ENCODE measurements around the gene NANS.
"Not testable (repeated sequence)": the region's sequence is repeated elsewhere in the genome, so short reads cannot be mapped to it uniquely, and the experiment has no call there.

Gene NANS

GRCh38 chr9:98080326-98080725, 23.8 kb downstream of the NANS start:
- DNase-seq: no peak

- no peak for DNase-seq
Measured at GRCh38 chr9:98080780-98081179, 24.2 kb downstream of the NANS start.

GRCh38 chr9:98081477-98082219, 25.1 kb downstream of the NANS start:
- no peak for DNase-seq

GRCh38 chr9:98083061-98083501, 26.5 kb downstream of the NANS start:
- DNase-seq: no peak

- DNase-seq: no peak
Measured at GRCh38 chr9:98083566-98084183, 27.1 kb downstream of the NANS start.

GRCh38 chr9:98084396-98084795, 27.9 kb downstream of the NANS start:
- DNase-seq: no peak

- no peak for DNase-seq
Measured at GRCh38 chr9:98085058-98085457, 28.5 kb downstream of the NANS start.

GRCh38 chr9:98085944-98086343, 29.4 kb downstream of the NANS start:
- DNase-seq: no peak

- DNase-seq: no peak
Measured at GRCh38 chr9:98086461-98086860, 29.9 kb downstream of the NANS start.

GRCh38 chr9:98087420-98088354, 31.2 kb downstream of the NANS start:
- DNase-seq: no peak

- not testable (repeated sequence) for DNase-seq
Measured at GRCh38 chr9:98090674-98091073, 34.1 kb downstream of the NANS start.

GRCh38 chr9:98091735-98092612, 35.4 kb downstream of the NANS start:
- no peak for DNase-seq

- no peak for DNase-seq
Measured at GRCh38 chr9:98092613-98092931, 36.0 kb downstream of the NANS start.

- DNase-seq: no peak
Measured at GRCh38 chr9:98094316-98094715, 37.8 kb downstream of the NANS start.

GRCh38 chr9:98094851-98095250, 38.3 kb downstream of the NANS start:
- DNase-seq: no peak

- DNase-seq: no peak
Measured at GRCh38 chr9:98095401-98095800, 38.9 kb downstream of the NANS start.

GRCh38 chr9:98096091-98096490, 39.6 kb downstream of the NANS start:
- DNase-seq: no peak

- no peak for DNase-seq
Measured at GRCh38 chr9:98097836-98098235, 41.3 kb downstream of the NANS start.

GRCh38 chr9:98099346-98099745, 42.8 kb downstream of the NANS start:
- no peak for DNase-seq

- DNase-seq: no peak
Measured at GRCh38 chr9:98099898-98100297, 43.4 kb downstream of the NANS start.

- no peak for DNase-seq
Measured at GRCh38 chr9:98100456-98100855, 43.9 kb downstream of the NANS start.

- DNase-seq: no peak
Measured at GRCh38 chr9:98101416-98101815, 44.9 kb downstream of the NANS start.

GRCh38 chr9:98101868-98102273, 45.3 kb downstream of the NANS start:
- DNase-seq: no peak
